OCI-LY7 (cell line): ENCODE data around the gene COA8.

ENCODE experiments used
- EZH2phosphoT487 ChIP-seq: fragments of 200-600 bp; sonication (generic); IDR thresholded peaks from 2 replicates; pipeline ENCODE4 v1.6.1; 2018; ENCODE audit warnings: low read depth, borderline replicate concordance, mild to moderate bottlenecking, mixed run types, antibody characterized with exemption, low read length, moderate library complexity, mixed read lengths
- TF ChIP-seq, protein P1 (sequence below): fragments of 200-600 bp; sonication (generic); conservative IDR thresholded peaks from 2 replicates; pipeline ENCODE4 v1.5.1; 2014; ENCODE audit warnings: mild to moderate bottlenecking, antibody characterized with exemption, low read length, moderate library complexity, mixed read lengths

GRCh38 chr14:103536693-103537092, 26.1 kb upstream of the COA8 start:
- TF ChIP-seq, protein P1, sequence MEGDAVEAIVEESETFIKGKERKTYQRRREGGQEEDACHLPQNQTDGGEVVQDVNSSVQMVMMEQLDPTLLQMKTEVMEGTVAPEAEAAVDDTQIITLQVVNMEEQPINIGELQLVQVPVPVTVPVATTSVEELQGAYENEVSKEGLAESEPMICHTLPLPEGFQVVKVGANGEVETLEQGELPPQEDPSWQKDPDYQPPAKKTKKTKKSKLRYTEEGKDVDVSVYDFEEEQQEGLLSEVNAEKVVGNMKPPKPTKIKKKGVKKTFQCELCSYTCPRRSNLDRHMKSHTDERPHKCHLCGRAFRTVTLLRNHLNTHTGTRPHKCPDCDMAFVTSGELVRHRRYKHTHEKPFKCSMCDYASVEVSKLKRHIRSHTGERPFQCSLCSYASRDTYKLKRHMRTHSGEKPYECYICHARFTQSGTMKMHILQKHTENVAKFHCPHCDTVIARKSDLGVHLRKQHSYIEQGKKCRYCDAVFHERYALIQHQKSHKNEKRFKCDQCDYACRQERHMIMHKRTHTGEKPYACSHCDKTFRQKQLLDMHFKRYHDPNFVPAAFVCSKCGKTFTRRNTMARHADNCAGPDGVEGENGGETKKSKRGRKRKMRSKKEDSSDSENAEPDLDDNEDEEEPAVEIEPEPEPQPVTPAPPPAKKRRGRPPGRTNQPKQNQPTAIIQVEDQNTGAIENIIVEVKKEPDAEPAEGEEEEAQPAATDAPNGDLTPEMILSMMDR = no peak
- no peak for TF ChIP-seq EZH2phosphoT487
